Right renal cortex interstitium (tissue), 3 donors: ENCODE measurements around the gene ABHD2. TPM values are rescaled to one million over a fixed set of nuclear protein-coding genes. Genes with fewer than 3 reads are reported as not detected.
"Not testable (repeated sequence)": the region's sequence is repeated elsewhere in the genome, so short reads cannot be mapped to it uniquely, and the experiment has no call there.

Experiments used
- DNase-seq, 3 donors: peaks; one replicate each; pipeline ENCODE4 v3.0.0-alpha.2; 2013; ENCODE audit warnings: low read depth in 3 of 3, low spot score in 2 of 3
- polyA plus RNA-seq, 3 donors: library from polyadenylated mRNA; unstranded; fragments of 120-200 nt; gene quantifications; one replicate each; pipeline ENCODE4 v1.2.1, GENCODE V29; 2013; ENCODE audit not compliant: insufficient read length in 3 of 3

Gene ABHD2
- polyA plus RNA-seq, 3 donors = 32.7 to 35.7 (median 33.8) TPM

DNA sequence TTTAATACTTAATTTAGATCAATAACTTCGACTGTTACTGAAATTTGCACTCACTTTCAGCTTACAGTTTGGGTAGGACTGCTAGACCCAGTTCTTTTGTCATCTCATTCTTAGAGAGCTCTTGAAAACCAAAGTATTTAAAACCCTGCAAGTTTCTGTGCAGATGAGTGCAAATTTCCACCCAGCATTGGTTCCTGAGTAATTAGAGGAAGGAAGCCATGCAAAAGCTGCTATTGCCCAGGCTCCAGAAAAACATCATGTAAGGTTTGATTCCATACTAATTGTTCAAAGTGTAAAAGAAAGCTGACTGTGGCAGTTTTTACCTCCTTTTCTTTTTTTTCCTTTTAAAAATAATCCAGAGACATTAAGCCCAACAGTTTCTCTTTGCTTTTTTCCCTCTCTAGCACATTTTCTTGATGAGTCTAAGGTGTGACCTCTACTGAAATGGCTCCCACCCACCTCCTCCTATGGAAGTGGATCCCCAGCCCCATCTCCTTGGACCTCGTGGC is 30.3 kb downstream of the ABHD2 start:
- DNase-seq = no peak

DNA sequence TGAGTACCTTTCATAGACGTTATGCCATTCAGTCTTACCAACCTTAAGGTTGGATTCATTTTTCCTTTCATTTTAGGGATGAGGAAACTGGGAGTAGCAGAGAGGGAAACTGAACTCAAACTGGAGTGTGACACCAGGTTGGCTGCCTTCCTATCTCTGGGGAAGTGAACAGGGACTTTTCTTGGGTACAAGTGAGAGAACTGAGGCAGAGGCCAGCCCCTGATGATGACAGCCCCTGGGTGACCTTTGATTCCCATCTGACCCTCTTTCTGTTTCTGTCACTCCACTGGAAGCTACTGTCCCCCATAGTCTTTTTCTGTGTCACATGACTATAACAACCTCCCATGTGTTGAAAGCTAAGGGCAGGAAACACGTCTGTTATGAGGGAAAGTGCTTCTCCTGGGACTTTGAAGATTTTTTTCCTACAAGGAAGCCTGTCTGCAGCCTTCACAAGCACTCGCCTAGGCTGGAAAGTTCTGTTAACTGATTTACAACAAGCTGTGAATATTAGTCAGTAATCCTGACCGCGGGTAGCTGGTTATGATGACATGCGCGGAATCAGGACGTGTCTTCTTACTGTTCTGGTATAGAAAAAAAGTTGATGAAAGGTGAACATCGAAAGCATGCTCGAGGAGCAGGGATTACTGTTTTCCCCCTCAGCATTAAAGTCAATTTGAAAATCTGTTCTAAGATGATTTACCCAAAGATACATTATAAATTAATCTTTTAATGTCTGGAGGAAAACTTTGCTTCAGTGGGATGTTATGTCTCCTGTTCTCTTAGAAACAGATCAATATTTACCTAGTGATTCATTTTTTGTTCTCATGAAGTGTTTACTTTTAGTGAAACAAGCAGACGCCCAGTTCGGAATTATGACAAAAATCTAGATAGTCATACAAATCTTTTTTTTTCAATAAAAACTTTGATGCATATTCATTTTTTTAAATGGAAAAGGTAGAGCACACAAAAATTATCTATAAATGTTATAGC is 31.5 kb downstream of the ABHD2 start:
- no peak for DNase-seq

DNA sequence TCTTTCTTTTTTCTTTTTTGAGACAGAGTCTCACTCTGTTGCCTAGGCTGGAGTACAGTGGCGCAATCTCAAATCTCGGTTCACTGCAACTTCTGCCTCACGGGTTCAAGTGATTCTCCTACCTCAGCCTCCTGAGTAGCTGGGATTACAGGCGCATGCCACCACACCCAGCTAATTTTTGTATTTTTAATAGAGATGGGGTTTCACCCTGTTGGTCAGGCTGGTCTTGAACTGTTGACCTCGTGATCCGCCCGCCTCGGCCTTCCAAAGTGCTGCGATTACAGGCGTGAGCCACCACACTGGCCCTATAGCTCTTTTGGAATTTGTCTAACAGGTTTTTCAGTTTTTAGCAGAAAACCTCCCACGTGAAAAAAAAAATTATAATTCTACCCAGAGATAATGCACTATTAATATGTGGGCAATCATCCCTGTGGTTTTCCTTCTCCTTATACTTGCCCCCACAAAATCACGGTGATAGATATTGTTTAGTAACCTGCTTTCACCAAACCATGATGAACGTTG is 32.3 kb downstream of the ABHD2 start:
- DNase-seq = not testable (repeated sequence)

DNA sequence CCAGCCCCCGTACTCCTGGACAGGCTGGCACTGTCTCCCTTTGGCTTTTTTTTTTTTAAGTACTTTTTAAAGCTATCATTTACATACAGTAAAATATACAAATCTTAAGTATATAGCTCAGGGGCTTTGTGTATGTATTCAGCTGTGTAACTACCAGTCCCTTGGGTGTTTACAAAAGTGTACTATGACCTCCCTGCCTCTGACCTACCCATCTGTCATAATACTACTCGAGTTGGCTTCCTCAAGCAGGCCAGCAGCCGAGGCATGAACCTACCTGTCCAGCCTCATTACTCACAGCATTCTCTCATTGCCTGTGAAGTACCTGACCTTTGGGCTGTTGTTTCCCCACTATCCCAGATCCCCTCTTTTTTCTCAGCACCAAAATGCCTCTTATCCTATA is 33.2 kb downstream of the ABHD2 start:
- no peak for DNase-seq

DNA sequence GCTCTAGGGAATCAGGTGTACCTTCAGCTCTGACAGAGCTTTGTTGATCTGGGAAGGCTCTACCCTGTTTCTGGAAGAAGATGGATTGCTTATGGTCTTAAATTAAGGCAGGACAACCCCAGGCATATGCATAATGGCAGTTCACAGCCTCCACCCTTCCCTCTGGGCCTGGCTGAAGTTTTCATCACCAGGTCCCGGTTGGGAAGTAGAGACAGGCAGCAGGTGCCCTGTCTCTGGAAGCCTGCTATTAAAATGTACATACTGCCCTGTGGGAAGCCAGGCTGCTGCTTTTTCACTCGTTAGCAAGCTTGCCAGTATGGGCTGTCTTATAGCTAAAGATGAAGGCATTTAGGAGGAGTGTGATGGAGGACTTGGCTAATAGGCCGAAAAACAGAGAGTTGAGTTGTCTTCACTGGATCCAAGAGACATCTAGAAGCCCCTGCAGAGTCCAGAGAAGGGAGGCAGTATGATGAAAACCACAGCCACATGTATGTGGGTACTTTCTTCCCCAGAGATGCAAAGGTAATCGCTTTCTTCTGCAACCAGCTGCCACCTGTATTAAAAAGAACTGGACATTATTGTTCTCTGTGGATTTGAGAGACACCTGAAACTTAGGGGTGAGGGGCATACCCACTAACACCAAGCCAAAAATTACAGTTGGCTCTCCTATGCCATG is 34.4 kb downstream of the ABHD2 start:
- no peak for DNase-seq

DNA sequence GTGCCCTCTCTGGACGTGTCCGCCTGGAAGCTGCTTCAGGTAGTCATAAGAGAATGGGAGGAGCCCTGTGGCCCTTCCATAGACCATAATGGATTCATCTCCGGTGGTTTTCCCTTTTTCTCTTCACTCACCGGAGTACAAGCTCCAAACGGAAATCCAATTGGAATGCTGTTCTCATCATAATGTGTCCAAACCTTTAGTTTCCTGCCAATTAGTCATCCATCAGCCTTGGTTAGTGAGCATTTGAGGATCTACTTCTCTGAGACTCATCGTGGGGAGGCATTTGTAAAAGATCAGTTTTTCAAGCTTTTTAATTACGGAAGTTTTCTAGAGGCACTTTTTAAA is 34.9 kb downstream of the ABHD2 start:
- no peak for DNase-seq

DNA sequence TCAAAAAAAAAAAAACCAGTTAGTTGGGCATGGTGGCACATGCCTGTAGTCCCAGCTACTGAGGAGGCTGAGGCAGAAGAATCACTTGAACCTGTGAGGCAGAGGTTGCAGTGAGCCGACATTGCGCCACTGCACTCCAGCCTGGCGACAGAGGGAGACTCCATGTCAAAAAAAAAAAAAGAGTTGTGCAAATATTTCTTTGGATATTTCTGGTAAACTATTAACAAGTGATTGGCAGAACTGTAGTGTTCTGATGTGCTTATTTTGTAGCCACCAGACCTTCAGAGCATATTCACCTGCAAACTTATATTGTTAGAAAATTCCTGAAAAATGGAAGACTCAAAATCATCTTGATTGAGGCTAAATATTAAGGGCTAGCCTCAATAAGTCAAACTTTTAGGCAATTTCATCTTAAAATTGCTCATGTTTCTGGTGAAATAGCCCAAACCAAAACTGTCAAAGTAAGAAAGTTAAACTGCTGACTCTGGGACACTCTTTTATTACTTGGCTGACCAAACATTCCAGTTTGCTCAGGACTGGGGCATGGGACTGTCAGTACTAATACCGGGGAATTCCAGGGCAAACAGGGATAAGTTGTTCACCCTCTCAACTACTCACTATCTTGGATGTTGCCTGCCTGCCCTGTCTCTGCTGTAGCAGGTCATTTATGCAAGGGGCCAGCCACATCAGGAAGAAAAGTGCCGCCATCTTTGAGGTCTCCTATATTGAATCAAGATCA is 37.0 kb downstream of the ABHD2 start:
- DNase-seq = no peak

DNA sequence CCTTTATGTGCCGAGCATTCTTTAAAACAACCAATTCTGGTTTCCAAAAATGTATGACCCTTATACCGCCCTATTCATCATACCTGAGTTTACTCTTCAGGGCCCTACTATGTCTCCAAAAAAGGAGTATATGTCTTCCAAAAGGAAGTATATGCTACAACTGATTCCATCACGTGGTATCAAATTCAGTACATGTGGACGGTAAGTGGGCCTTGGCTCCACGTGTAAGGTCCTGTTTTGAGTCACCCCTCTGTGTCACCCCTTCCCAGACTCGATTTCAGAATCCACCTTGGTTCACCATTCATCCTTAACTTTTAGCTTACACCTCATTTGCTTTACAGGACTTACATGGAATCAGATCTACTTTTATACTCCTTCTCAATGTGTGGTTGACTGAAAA is 37.8 kb downstream of the ABHD2 start:
- DNase-seq = no peak

DNA sequence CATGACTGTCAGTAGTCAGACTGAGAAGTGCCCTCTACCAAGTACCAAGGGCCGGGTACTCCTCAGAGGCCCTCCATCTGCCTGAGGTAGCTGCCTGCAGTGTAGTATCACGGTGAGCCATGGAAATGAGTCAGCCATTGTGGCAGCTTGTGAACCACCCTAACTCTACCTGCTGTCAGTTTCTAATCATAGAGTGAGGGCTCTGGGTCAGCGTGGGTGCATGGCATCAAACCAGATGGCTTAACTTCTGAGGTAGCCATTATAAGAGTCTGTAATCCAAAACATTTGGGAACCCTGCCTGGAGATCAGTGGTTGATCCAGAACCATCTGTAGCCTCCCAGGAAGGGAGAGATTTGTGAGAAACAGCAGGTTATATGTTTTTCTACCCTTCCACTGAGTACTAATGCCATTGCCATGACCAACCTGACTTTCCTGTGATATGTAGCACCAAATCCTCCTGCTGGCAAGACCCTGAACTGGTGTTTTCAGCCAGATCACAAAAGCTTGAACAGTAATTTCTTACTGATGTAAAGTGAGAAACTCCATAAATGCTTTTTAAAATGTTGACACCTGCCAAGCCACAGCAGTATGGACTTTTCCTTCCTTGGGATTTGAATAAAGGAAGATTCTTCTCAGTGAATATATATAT is 38.9 kb downstream of the ABHD2 start:
- no peak for DNase-seq

DNA sequence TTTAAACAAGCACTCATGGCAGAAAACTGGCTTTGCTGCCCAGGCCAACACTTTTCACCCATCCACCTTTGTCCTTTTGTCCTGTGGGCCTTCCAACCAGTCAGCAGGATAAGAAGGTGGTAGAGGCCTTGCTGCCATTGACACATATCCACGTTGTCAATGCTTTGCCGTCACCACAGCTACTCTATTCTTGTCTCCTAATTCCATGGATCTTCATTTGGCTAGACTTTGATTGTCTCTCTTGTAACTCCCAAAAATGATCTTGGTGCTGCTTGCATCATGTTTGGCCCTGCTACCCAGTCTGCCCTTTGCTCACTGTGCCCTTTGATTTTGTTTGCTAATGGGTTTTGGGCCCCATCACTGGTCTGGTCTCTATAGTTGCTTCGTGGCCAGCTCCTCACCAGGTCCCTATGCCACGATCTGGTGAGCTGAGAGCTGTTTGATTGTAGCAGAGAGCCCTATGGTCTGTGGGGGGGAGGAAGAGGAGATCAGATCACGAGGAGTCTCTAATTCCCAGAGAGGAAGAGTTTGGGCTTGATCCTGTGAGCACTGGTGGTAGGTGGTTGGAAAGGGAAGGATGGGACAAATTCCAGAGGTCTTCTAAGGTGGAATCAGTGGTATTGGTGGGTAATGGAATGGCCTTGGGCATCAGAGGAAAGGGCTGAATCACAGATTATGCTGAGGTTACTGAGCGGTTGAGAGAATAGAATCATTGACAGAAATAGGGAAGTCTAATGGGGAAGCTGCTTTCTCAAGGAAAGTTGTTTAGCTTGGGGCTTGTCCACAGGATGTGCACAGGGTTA is 40.3 kb downstream of the ABHD2 start:
- no peak for DNase-seq

DNA sequence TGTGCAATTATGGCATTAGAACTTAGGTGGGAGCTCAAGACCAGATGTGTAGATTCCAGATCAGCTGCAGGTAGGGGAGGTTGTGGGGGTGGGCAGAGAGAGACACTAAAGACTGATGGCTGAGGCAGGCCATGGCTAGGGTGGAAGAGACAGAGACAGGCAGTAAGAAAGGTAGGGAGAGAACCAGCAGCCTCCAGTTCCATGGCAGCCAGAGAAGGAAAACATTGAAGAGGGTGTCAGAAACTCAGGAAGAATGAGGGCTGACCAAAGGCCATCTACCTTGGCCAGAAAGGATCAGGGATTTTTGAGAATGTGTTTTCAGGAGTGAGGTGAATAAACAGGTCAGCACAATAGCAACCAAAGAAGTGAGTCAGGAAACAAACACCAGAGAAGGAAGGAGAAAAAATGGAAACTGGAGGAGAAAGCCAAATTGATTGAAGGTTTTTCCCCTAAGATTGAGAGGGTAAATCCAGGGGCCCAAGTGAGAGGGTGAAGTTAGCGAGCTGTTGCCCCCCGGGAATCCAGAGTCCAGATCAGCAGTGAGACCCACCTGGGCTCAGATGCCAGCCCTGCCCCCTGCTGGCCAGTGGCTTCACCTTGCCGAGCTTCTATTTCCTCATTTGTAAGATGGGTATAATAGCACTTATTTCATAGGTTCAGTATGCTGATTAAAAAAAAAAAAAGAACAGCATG is 41.0 kb downstream of the ABHD2 start:
- no peak for DNase-seq

DNA sequence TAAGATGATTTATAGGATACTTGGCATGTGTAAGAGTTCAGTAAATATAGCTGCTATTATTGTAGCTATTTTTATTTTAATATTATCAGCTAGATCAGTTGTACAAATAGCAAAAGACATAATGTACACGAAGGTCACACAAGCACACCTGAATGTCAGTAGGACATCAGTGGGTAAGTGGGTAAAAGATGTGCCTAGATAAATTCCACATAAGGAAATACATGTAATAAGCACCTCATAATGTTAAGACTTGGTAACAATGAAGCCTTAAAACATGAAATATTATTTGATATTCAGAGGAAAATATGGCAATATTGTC is 41.5 kb downstream of the ABHD2 start:
- no peak for DNase-seq

DNA sequence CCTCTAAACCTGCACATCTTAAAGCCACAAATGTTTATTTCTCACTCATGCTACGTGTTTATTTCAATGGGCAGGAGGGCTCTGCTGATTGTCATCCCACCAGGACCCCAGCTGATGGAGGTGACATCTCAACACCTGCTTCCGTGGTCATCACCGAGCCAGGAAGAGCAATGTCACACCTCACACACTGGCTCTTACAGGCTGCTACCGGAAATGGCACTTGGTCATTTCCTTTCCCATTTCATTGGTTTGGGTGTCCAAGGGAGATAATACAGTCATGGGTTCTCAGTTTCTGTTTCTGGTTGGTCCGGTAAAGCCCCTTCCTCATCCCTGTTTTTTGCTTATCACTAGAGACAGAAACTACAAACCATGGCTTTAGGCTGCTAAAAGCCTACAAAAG is 41.9 kb downstream of the ABHD2 start:
- no peak for DNase-seq

DNA sequence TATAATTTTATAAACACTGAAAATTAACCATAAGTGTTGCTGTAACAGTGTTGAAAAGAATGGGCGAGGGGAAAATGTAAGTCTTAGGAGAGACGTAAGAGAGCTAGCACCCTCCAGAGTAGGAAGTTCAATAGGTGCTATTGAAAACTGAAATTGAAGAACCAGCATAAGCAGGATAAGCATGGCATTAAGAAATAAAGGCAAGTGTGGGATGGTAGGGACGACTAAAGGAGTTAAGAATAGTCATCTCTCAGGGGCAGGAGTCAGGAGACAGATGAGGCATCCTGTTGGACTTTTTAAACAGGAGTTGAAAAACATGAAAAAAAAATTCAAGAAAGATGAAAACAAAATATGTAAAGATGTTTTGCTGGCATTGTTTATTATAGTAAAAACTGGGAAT is 43.5 kb downstream of the ABHD2 start:
- no peak for DNase-seq

DNA sequence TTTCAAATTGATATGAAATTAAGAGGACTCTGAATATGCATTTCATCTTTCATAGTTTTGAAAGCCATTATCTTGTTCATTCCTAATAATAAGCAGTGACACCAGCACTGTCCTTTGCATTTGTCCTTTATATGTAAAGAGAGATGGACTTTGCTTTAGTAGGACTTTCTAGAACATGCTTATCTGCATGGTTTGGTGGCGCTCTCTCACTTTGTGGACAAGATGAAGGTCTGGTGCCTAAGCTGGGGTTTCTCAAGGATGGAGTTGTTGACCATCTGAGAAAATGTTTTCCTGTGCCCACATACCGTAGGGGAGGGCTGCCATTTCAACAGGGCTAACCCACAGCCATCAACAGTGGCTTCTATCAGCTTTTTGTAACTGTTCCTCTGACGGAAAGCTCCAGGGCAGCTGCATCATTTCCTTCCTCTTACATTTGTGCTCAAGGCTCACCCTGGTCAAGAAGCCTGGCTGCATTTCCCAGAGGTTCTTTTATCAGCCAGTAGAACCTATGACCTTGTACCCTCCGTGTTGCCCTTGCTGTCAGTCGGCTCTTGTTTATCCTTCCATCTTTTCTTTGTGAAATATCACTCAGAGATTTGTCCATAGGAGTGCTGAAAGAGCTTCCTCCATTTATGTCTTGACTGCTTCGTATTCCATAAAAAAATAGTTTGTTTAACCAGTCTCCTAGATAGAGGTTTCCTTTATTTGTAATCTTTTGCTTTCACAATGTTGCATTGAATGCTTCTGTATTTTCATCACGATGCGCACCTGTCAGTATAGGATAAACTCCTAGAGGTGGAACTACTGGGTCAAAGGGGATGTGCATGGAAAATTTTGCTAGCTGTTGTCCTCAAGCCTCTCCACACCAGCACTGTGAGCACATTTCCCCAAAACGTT is 44.6 kb downstream of the ABHD2 start:
- DNase-seq = no peak

DNA sequence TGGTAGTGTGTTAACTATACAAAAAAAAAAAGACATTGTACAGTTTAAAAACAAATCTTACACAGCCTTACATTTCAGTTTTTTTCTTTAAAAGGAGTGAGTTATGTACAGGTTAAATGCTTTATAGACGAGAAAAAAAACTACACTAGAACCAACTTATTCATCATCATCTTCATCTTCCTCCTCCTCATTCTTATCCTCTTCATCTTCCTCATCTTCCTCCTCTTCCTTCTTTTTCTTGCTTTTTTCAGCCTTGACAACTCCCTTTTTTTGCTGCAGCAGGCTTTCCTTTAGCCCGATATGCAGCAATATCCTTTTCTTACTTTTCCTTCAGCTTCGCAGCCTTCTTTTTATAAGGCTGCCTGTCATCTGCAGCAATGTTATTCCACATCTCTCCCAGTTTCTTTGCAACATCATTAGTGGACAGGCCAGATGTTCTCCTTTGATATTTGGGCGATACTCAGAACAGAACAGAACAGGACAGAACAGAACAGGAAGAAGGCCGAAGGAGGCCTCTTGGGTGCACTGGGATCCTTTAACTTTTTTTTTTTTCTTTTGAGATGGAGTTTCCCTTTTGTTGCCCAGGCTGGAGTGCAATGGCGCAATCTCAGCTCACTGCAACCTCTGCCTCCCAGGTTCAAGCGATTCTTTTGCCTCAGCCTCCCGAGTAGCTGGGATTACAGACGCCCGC is 47.3 kb downstream of the ABHD2 start:
- not testable (repeated sequence) for DNase-seq

DNA sequence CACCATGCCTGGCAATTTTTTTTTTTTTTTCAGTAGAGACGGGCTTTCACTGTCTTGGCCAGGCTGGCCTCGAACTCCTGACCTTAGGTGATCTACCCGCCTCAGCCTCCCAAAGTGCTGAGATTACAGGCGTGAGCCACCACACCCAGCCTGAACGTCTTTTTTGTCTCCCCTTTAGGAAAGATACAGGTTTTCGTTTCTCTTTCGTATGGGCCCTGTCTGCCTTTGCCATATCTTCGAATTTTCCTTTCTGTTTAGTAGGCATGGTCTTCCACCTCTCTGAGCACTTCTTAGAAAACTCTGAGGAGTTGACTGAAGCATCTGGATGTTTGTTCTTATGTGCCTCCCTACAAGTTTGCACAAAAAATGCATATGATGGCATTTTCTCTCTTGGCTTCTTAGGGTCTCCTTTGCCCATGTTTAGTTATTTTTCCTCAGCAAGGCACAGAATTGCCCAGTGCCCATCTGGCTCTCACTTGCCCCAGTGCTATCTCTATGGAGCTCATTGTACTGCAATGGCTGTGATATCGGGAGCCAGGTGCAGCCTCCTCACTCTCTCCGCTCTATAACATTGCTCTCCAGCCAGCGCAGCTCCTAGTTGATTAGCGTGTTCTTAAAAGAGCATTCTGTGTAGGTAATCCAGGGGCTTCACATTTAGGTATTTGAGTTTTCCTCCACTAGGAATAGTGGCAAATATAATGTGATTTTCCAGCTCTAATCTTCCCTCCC is 48.0 kb downstream of the ABHD2 start:
- DNase-seq = no peak
